ENCODE data around the gene KIAA1755.
"Not testable (repeated sequence)": the region's sequence is repeated elsewhere in the genome, so short reads cannot be mapped to it uniquely, and the experiment has no call there.

The KIAA1755 gene

DNA sequence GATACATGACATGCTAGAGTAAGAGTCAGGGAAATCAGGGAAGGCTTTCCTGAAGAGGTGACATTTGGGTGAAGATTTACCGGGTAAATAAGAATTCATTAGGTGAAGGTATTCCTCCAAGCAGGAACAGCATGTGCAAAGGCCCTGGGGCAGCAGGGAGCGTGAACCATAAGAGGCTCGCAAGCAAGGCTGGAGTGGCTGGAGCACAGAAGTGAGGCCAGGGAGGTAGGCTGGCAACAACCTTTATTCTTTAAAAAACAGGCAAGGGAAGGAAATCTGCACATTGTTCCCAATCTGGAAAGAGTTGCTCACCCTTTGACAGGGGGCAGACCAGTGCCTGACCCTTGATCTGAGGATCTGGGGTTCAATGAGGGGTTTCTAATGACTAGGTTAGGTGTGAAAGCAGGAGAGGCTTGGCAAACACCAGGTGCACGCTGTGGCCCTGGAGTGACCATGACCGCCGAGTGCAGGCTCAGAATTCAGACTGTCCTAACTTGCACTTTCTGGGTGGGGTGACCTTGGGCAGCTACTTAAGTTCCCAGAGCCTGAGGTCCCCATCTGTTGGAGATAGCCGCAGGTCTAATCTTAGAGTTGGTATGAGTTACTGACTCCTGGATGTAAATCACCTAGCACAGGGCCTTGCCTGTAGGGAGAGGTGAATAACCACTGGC, 1.9 kb downstream of the KIAA1755 start:
- in situ Hi-C loops (cut with HindIII; ENCODE audit: low pct_ligation_motif_present, low sequenced_read_pairs), result no loop called here
- H3K4me3 ChIP-seq (ENCODE audit: low read depth, low read length), result peak overlapping the region; percentile 94

DNA sequence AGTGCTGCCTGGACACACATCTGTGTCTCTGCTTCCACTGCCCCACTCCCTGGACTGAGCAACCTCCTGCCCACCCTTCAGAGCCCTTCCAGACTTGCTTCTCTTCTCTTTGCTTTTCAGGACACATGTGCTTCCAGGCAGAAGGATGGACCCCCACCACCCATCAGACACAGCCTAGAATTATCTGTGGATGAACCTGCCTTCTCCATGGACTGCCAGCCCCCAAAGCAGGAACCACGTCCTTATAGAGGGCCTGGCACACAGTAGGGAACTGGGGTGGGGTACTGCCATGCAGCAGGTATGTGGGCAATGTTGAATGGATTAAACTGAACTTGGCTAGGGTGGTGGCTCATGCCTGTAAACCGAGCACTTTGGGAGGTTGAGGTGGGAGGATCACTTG, 3.6 kb downstream of the KIAA1755 start:
- peak overlapping the region; percentile 97 for H3K27ac ChIP-seq
- H3K27me3 ChIP-seq (replicated peaks), result no peaks in the 10 kb centered on the region
- no peak overlapping the region for H3K4me3 ChIP-seq (ENCODE audit: low read depth, low read length)
- in situ Hi-C loops (cut with HindIII; ENCODE audit: low pct_ligation_motif_present, low sequenced_read_pairs), result no loop called here
- no peak for DNase-seq
- H3K36me3 ChIP-seq (replicated peaks), result peaks cover 79% of the 10 kb centered on the region
- TF ChIP-seq, protein P1, sequence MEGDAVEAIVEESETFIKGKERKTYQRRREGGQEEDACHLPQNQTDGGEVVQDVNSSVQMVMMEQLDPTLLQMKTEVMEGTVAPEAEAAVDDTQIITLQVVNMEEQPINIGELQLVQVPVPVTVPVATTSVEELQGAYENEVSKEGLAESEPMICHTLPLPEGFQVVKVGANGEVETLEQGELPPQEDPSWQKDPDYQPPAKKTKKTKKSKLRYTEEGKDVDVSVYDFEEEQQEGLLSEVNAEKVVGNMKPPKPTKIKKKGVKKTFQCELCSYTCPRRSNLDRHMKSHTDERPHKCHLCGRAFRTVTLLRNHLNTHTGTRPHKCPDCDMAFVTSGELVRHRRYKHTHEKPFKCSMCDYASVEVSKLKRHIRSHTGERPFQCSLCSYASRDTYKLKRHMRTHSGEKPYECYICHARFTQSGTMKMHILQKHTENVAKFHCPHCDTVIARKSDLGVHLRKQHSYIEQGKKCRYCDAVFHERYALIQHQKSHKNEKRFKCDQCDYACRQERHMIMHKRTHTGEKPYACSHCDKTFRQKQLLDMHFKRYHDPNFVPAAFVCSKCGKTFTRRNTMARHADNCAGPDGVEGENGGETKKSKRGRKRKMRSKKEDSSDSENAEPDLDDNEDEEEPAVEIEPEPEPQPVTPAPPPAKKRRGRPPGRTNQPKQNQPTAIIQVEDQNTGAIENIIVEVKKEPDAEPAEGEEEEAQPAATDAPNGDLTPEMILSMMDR (IDR thresholded peaks at IDR 0.05; ENCODE audit: low read depth, low read length, missing control alignments), result no peak

More for the DNA sequence above, 1.9 kb downstream of the KIAA1755 start:
- H3K36me3 ChIP-seq (replicated peaks), result peaks cover 62% of the 10 kb centered on the region
- H3K27me3 ChIP-seq (replicated peaks), result no peaks in the 10 kb centered on the region
- TF ChIP-seq, protein P1 (IDR thresholded peaks at IDR 0.05; ENCODE audit: low read depth, low read length, missing control alignments), result no peak
- no peak for DNase-seq
- peak overlapping the region; percentile 97 for H3K27ac ChIP-seq

DNA sequence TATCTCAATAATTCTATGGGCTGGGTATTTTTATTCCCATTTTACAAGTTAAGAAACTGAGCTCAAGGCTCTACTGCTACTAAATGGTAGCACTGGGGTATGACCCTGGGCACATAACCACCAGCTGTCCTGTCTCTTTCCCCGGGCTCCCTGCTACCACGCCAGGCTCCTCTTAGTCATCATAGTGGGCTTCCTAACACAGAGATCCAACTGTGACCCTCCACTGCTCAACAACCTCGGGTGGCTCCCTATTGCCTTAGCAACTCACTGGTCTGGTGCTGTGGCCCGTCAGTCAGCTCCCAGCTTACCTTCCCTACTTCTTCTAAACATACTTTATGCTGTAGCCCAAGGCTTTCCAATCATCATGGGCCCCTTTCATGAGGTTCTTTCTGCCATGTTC, 4.5 kb downstream of the KIAA1755 start:
- H3K4me3 ChIP-seq (ENCODE audit: low read depth, low read length), result no peak overlapping the region
- no peak for DNase-seq
- in situ Hi-C loops (cut with HindIII; ENCODE audit: low pct_ligation_motif_present, low sequenced_read_pairs), result no loop called here
- TF ChIP-seq, protein P1 (IDR thresholded peaks at IDR 0.05; ENCODE audit: low read depth, low read length, missing control alignments), result no peak
- no peaks in the 10 kb centered on the region for H3K27me3 ChIP-seq (replicated peaks)
- peak overlapping the region; percentile 97 for H3K27ac ChIP-seq
- peaks cover 89% of the 10 kb centered on the region for H3K36me3 ChIP-seq (replicated peaks)

DNA sequence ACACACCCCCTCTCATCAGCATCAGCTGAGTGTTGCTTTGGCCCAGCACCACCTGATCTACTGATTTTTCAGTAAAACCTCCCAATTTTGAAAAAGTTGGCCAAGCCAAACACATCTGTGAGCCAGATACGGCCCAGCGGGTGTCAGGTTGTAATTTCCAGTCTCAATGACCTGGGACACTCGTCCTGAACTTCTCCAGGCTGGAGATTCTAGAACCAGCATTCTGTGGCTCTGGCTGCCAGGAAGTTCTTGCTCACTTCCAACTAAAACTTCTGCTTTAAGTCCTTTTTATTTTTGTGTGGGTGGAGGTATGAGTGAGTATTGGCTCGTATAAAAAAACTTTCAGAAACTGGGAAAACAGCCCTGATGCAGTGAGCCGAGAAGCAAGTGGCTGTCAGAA, 5.1 kb downstream of the KIAA1755 start:
- no peak for DNase-seq
- no peak overlapping the region for H3K4me3 ChIP-seq (ENCODE audit: low read depth, low read length)
- TF ChIP-seq, protein P1 (IDR thresholded peaks at IDR 0.05; ENCODE audit: low read depth, low read length, missing control alignments), result no peak
- H3K36me3 ChIP-seq (replicated peaks), result peaks cover 92% of the 10 kb centered on the region
- H3K27me3 ChIP-seq (replicated peaks), result no peaks in the 10 kb centered on the region
- H3K27ac ChIP-seq, result peak overlapping the region; percentile 97
- in situ Hi-C loops (cut with HindIII; ENCODE audit: low pct_ligation_motif_present, low sequenced_read_pairs), result no loop called here

DNA sequence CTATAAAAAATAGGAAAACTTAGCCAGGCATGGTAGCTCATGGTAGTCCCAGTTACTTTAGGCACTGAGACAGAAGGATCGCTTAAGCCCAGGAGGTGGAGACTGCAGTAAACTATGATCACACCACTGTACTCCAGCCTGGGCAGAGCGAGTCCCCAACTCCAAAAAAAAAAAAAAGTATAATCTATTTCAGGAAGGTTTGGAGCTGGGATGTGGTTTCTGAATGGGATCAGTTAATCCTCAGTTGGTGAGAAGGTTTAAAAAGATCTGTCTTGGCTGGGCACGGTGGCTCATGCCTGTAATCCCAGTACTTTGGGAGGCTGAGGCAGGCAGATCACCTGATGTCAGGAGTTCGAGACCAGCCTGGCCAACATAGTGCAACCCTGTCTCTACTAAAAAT, 5.9 kb downstream of the KIAA1755 start:
- DNase-seq; in situ Hi-C loops (cut with HindIII; ENCODE audit: low pct_ligation_motif_present, low sequenced_read_pairs); H3K27me3 ChIP-seq (replicated peaks); H3K4me3 ChIP-seq (ENCODE audit: low read depth, low read length): not testable (repeated sequence)
- peak overlapping the region; percentile 97 for H3K27ac ChIP-seq
- peaks cover 92% of the 10 kb centered on the region for H3K36me3 ChIP-seq (replicated peaks)

DNA sequence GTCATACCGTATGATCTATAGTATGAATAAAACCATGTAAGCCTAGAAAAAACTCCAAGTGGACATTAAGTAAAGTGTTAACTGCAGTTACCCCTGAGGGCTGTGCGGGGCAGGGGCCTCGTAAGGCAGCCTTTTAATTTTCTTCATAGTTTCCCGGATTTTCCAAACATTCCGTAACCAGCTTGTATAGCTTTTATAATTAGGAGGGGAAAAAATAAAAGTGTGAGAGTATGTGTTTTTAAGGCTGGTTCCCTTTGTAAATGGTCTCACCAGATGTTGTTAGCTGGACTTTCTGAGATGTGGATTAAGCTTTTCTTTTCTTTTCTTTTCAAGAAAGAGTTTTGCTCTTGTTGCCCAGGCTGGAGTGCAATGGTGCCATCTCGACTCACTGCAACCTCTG, 7.0 kb downstream of the KIAA1755 start:
- Histone ChIP-seq H3K27ac (peak overlapping the region; percentile 97), H3K27me3 (replicated peaks) (no peaks in the 10 kb centered on the region), H3K36me3 (replicated peaks) (peaks cover 92% of the 10 kb centered on the region), H3K4me3 (ENCODE audit: low read depth, low read length) (no peak overlapping the region)
- DNase-seq, result no peak
- in situ Hi-C loops (cut with HindIII; ENCODE audit: low pct_ligation_motif_present, low sequenced_read_pairs), result no loop called here
- TF ChIP-seq, protein P1 (IDR thresholded peaks at IDR 0.05; ENCODE audit: low read depth, low read length, missing control alignments), result no peak

Measured in brain microvascular endothelial cell (primary cell).